Left cardiac atrium (tissue), 4 donors: ENCODE measurements around the gene ZNF784. TPM values are rescaled to one million over a fixed set of nuclear protein-coding genes. Genes with fewer than 3 reads are reported as not detected.

Experiments
- ATAC-seq, 2 donors: fragments of 200-7000 bp; cut with Tn5 transposase; one replicate each; pipeline ENCODE4 v1.9.1; 2020; ENCODE audit warnings: mild to moderate bottlenecking in 2 of 2, moderate library complexity in 2 of 2
- DNase-seq: peaks from one replicate; pipeline ENCODE4 v3.0.0-alpha.2; 2020
- intact Hi-C, 2 donors: fragments of 100-400 bp; cut with DNase I; formaldehyde crosslinking; loops; one replicate each; pipeline versions ENCODE4 v1.14.1 to v1.15.1; 2022 to 2023
- total RNA-seq, 2 donors: library from RNA; stranded (reverse); fragmentation: NEBNext Ultra II Directional; extraction: Animal tissue kit (Norgen Biotek cat#: 25700); gene quantifications; one replicate each; pipeline ENCODE4 v1.2.1, GENCODE V29; 2021
- donor health status: DM: no; HTN: yes; CAD: no.
- donor health status: DM: no; HTN: yes; CAD: no; lungs with severe emphysema.
- donor health status: DM: yes; HTN: yes; CAD: no.
- donor health status: Dilated cardiomyopathy.

Gene ZNF784
- total RNA-seq, 2 donors from 2014 or later = 11.1 to 11.7 TPM

DNA sequence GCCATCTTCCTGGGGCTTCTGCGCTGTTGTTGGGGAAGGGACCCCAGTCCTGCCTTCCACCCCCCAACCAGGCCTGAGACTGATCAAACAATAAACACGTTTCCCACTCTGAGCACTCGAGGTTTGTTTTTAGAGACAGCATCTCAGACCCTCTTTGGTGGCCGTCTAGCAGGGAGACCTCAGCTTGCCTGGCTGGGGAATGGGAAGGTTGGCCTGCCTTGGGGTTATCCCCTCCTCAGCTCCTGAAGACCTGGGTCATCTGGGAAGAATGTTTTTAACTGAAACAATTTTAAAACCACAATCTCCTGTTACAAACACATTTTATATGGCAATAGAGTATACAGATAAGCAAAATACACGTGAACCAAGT, 21.1 kb upstream of the ZNF784 start:
- intact Hi-C loops = no loop called here
- ATAC-seq (no peak), DNase-seq (no peak)

DNA sequence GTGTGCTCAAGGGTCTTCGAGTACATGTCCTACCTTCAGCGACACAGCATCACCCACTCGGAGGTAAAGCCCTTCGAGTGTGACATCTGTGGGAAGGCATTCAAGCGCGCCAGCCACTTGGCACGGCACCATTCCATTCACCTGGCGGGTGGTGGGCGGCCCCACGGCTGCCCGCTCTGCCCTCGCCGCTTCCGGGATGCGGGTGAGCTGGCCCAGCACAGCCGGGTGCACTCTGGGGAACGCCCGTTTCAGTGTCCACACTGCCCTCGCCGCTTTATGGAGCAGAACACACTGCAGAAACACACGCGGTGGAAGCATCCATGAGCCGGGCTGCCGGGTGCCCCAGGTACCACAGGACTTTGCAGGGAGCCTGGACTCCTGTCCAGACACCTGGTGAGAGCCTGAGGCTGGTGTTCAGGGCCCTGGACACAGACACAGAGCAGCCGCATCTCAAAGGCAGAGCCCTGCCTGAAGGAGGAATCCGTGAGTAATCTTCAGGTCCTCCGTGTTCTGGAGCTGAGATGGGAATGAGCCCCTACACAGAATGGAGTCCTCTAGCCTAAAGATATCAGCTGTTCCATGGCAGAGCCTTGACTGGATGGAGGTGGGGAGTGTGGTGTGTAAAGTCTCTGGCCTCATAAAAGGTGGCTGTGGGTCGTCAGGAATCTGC, 20.6 kb upstream of the ZNF784 start:
- intact Hi-C loops = no loop called here
- ATAC-seq (no peak), DNase-seq (no peak)

DNA sequence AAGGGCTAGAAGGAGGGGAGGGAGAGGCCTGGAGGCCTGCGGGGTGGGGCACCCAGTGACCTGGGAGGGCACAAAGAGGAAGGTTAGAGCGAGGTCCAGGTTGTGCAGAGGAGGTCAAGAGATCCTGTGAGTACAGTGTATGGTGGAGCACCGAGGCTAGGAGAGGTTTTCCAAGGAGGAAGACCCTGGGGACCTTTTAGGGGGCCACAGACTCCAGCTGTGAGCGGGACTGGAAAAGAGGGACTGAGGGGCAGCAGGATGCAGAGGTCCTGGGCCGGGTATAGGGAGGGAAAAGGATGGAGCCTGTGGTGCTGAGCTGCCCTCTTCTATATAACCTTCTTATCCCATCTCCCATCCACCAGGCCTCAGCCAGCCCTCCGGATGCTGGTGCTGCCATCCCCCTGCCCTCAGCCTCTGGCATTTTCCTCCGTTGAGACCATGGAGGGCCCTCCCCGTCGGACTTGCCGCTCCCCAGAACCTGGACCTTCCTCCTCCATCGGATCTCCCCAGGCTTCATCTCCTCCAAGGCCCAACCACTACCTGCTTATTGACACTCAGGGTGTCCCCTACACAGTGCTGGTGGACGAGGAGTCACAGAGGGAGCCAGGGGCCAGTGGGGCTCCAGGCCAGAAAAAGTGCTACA, 19.9 kb upstream of the ZNF784 start:
- ATAC-seq (no peak), DNase-seq (no peak)
- intact Hi-C loops = no loop called here

DNA sequence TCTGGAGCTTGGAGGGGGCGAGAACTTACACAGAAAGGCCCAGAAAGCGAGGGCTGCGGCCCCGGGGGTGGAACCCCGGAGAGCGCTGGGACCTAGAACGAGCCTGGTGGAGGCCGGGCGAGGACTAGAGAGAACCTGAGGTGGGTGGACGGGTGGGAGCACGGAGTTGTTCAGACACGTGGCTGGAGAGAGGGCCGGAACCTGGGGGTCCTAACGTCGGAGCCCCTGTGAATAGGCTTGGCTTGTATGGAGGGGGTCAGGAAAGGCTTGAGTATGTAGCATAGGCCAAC, 19.5 kb upstream of the ZNF784 start:
- intact Hi-C loops = no loop called here
- DNase-seq = no peak
- no peak for ATAC-seq

DNA sequence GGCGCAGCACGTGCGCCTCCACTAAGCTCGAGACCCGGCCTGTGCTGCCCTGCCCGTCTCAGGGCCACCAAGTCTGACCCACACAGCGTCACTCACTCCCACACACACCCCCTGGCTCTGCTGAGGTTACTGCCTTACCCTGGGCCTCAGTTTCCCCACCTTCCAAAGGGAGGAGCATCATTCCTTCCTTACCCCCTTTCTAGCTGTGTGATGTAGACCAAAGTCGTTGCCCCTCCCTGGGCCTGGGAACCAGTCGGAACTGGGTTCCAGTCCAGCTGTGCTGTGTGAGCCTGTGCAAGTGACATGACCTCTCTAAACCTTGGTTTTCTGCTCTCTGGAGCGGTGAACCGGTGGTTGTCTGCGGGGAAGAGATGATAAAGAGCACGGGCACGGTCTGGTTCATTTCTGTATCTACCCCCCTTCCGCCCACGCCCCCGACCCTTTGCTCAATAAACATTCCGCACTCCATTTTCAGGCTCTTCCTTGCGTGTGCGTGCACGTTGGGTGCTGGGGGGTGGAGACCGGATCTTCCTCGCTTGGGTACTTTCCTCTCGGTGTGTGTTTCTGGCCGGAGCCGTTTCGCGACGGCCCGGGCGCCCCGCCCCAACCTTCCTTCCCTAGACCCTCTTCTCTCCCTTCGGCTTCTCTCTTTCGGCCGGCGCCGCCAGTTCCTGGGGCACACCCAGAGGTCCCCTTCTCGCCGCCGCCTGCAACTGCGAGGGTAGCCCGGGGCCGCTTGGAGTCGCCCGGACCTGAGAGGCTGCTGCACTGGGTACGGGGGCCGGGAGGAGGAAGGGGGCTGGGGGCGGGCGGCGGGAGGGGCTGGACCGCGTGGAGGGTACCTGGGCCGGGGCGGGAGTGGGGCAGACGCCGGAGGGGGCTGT, 18.9 kb upstream of the ZNF784 start, which contains the start of gene ZNF581:
ZNF581 (plus strand) TSS at position 647 of the 884 bp plus-strand sequence. CDS start 923 bp downstream, outside the sequence.
- intact Hi-C loops = no loop called here
- ATAC-seq (peak; percentile 38 to 46), DNase-seq (peak; percentile 81)

DNA sequence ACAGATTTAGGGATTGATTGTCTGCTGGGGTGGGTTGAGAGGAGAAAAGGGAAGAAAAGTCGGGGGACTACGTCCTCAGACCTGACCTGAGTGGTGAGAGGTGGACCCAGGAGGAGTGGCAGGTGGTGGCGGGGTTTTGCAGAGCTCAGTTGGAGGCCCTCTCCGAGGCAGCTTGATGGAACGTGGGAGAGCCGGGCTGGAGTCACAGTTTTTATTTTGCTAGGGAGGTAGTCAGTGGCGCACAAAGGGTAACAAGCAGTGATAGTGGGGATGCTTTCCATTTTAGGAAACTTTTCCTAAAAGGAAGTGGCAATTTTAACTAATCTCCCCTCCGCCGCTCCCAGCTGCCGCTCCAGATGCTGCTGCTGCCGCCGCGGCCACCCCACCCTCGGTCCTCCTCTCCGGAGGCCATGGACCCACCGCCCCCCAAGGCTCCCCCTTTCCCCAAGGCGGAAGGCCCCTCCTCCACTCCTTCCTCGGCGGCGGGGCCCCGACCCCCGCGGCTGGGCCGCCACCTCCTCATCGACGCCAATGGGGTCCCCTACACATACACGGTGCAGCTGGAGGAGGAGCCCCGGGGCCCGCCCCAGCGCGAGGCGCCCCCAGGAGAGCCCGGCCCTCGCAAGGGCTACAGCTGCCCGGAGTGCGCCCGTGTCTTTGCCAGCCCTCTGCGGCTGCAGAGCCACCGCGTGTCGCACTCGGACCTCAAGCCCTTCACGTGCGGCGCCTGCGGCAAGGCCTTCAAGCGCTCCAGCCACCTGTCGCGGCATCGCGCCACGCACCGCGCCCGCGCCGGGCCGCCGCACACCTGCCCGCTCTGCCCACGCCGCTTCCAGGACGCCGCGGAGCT, 18.0 kb upstream of the ZNF784 start:
- intact Hi-C loops = no loop called here
- DNase-seq (peak; percentile 49), ATAC-seq (peak; percentile 8 to 13)

DNA sequence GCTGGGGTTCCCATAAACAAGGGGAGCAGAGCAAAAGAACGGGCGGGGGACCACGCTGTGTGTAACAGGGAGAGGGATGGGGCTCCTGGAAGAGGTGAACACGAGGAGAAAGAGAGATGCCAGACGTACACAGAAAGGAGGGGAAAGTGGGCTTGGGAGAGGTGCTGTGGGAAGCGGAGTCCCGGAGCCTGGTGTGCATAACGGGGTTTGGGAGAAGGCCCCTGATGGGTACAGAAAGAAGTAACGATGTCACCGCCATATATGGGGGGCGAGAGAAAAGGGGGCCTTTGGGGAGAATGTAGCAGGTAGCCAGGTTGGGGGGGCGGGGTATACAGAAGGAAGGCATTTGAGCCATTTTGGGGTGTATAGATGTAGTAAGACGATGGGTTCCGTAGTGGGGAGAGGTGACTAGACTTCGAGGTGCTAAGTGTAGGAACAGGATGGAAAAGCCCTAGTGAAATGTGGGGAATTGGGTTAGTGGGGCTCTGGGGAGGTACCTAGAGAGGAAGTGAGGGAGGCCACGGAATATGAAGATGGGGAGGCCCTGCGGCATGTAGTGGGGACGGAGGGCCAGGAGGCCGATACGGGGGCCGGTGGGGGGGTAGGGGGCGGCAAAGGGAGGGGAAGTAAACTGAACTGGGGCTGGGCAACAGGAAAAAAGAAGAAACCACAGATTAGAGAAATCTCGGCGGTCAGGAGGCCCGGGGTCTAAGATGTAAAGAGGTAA, 17.2 kb upstream of the ZNF784 start:
- ATAC-seq (peak; percentile 0 to 1), DNase-seq (no peak)
- intact Hi-C loops = no loop called here

DNA sequence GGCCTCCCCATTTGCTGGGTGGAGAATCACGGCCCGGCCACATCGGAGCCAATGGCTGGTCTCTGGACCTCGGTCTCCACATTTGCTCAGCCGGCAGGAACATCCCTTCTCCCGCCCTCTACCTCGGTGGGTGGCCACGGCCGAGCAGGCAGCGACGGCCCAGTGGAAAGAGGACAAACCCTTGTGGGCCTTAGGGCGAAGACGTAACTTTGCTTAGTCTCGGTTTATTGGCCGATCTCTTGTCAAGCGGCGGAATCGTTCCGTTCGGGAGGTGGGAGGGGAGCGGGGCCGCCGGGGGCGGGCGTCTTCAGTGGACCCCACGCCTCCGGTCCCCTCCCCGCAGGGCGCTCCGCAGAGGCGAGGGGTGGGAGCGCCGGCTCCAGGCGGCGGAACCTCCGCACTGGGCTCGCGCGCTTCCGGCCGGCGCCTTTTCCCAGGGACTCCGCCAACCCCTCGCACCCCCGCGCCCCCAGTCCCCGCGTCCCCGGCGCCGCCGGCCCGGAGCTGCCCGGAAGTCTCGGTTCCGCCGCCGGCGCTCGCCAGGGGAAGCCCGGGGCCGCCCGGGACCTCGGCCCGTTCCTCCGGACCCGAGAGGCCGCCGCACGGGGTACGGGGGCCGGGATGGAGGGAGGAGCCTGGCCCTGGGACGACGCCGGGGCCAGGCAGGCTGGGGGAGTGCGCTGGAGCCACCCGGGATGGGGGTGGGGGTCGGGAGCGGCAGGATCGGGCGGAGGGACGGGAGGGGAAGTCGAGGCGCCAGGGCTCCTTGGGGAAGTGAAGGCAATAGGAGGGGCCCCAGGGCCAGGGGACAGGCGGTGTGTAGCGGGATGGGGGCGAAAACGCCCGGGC, 16.4 kb upstream of the ZNF784 start, which contains the start of gene ZNF580:
ZNF580 (plus strand) TSS at position 426 of the 849 bp plus-strand sequence. CDS start 1,507 bp downstream, outside the sequence.
- intact Hi-C loops = no loop called here
- ATAC-seq (peak; percentile 71 to 74), DNase-seq (peak; percentile 80)

DNA sequence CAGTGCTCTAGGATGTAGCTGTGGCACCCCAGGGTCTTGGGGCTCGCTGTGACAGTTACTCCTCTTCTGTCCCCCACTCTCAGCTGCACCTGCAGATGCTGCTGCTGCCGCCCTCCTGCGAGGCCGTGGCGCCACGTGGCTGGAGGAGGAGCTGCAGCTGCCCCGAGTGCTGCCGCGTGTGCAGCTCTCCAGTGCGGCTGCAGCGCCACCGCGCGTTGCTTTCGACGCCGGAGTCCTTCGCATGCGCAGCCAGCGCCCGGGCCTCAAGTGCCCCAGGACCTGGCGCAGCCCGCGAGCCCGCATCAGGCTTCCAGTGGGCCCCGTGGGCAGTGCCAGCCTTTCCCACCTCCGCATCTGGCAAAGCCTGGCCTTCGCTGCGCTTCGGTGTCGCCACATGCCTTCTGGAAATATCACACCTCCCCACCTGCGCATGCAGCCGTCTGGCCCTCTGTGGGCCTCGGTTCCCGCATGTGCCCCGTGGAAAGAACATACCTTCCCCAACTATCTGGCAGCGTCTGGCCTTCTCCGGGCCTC, 15.7 kb upstream of the ZNF784 start:
- intact Hi-C loops = no loop called here
- ATAC-seq (peak; percentile 13 to 25), DNase-seq (peak; percentile 78)

DNA sequence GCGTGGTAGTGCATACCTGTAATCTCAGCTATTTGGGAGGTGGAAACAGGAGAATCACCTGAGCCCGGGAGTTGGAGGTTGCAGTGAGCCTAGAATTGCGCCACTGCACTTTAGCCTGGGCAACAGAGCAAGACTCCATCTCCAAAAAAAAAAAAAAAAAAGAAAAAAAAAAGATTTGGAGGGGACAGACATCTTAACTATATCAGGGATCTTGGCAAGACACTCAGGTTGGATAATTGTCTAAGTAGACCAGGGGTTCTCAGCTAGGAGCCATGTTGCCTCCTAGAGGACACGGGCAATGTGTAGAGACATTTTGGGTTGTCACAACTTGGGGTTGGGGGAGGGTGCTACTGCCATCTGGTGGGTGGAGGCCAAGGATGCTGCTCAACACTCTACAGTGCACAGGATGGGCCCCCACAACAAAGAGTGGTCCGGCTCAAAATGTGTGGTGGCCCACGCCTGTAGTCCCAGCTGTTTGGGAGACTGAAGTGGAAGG, 14.5 kb upstream of the ZNF784 start:
- ATAC-seq = no peak
- intact Hi-C loops = loop anchor here in 1 of 2 donors (10.0 kb wide), 1 partner anchor 124 kb away; no protein-coding TSS in a partner anchor
- no peak for DNase-seq

DNA sequence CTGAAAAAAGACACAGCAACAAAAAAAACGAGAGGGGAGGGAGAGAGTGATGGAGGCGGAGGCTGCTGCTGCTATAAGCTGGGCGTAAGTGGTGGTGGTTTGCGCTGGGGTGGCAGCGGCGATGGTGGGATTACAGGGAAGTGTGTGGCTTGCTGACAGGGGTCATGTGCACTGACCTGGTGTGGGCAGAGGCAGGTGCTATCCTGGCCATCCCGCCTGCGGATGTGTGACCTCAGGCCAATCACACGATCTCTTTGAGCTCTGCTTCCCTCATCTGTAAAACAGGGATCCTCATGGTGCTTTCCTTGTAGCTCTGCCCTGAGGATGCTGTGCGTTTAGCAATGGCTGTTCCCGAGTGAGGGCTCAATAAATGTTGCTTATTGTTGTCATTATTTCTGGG, 13.2 kb upstream of the ZNF784 start:
- DNase-seq (no peak), ATAC-seq (no peak)
- intact Hi-C loops = loop anchor here in 1 of 2 donors (10.0 kb wide), 1 partner anchor 123 kb away; no protein-coding TSS in a partner anchor

DNA sequence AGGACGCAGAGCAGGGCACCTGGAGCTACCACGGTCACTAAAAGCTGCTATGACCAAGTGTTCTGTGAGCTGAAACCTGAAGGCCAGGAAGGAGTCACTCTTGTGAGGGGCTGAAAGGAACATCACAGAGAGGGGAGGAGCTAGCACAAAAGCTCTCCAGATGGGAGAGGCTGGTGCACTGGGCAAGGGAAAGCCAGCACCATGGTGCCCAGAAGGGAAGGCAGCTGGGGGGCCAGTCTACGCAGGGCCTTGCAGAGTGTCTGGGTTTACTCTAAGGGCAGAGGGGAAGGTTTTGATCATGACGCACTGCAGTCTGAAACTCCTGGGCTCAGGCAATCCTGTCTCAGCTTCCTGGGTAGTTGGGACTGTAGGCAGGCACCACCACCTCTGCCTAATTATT, 12.4 kb upstream of the ZNF784 start:
- intact Hi-C loops = loop anchor here in 1 of 2 donors (10.0 kb wide), 1 partner anchor 122 kb away; no protein-coding TSS in a partner anchor
- DNase-seq = no peak
- no peak for ATAC-seq

DNA sequence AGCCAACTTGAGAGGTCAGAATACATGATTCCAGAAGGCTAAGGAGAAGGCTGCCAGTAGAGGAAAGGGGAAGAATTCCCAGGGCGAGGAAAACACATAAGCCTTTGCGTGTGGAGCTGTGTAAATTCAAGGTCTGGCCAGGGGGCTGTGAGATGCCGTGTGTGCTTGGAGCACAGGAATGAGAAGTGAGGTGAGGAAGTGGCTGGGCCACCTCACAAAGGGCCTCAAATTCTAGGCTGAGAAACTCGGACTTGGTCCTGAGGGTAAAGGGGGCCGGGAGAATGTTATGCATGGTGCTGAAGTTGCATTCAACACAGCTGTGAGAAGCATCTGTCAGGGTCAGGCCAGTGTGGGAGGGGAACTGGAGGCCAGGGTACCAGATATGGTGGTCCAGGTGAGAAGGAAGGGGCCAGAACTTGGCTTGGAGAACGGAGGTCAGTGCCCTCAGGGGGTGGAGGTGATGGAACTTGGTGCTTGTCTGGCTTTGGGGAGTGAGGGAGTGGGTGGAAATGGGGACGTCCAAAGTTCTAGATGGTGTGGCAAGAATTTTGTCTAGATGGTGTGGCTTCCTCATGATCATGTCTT, 11.6 kb upstream of the ZNF784 start:
- no peak for ATAC-seq
- DNase-seq = no peak
- intact Hi-C loops = loop anchor here in 1 of 2 donors (10.0 kb wide), 1 partner anchor 121 kb away; no protein-coding TSS in a partner anchor

DNA sequence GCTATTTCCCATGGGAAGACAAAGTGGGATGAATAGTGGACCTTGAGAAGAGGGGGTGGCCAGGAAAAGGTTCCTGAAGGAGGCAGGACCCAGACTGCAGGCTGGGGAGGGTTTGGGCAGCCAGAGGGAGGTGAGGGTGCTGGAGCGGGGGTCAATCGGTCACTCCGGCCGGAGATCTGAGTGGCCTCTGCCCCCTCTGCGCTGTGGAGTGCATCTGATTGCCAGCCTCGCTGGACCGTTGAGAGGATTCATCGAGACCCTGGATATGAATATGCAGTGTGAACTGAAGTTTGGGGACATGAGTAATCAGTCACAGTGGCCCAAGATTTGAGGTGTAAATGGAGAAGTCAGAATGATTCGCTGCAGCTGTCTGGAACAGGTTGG, 11.0 kb upstream of the ZNF784 start:
- ATAC-seq (peak in 1 of 2 donors; percentile 3), DNase-seq (no peak)
- intact Hi-C loops = loop anchor here in 1 of 2 donors (10.0 kb wide), 1 partner anchor 121 kb away; no protein-coding TSS in a partner anchor

DNA sequence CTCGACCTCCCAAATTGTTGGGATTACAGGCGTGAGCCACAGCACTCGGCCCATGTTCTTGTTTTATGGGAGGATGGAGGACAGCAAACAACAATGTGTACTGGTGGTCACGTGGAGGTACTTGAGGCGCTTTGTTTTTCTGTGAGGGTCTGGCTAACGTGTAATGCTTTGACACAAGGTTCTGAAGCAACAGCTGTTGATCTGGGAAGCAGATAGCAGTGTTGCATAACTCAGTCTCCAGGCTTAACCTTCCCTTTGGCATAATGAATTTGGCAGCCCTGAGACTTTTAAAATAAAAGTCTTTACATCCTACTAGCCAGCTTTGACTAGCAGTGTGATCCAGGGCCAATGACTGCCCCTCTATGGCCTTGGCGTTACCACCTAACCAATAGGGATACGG, 9.5 kb upstream of the ZNF784 start:
- ATAC-seq (no peak), DNase-seq (no peak)
- intact Hi-C loops = loop anchor here in 1 of 2 donors (10.0 kb wide), 1 partner anchor 119 kb away; no protein-coding TSS in a partner anchor

DNA sequence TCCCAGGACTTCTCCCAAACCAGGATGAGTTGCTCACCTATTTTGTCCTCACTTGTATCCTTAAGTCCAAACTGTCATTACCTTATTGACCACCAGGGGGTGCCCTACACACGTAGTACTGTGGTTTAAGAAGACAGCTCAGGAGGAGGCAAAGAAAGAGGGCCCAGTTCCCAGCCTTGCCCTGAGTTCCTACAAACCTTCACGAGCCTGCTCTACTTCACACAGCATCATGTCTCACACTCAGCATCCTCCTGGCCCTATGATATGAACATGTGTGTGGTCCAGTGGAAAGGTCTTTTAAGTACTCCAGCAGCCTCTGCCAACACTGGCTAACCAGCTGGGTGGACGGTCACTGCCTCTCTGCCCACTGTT, 8.1 kb upstream of the ZNF784 start:
- DNase-seq (peak; percentile 83), ATAC-seq (peak; percentile 62 to 66)
- intact Hi-C loops = loop anchor here in 1 of 2 donors (10.0 kb wide), 1 partner anchor 118 kb away; no protein-coding TSS in a partner anchor
